Mesenchymal stem cell (in vitro differentiated cells and primary cell): ENCODE measurements around the gene ECE1.

Source experiments
- DNase-seq: peaks from one replicate; pipeline ENCODE4 v3.0.0-alpha.2; 2013
- H2AFZ ChIP-seq: one replicate; pipeline ENCODE4 v1.6.1; 2013; ENCODE audit warnings: low read depth, mild to moderate bottlenecking, control low read depth, inconsistent platforms, low read length, moderate library complexity
- H2AK5ac ChIP-seq: 2 replicates; pipeline ENCODE4 v1.6.1; 2013; ENCODE audit warnings: low read length, moderate library complexity, mild to moderate bottlenecking, inconsistent platforms; ENCODE audit not compliant: severe bottlenecking
- H2BK120ac ChIP-seq: one replicate; pipeline ENCODE4 v1.6.1; 2013; ENCODE audit warnings: low read depth, mild to moderate bottlenecking, inconsistent platforms, low read length, moderate library complexity
- H2BK12ac ChIP-seq, 2 experiments: one replicate each; pipeline ENCODE4 v1.6.1; 2013; ENCODE audit warnings: inconsistent platforms in 2 of 2, low read length in 2 of 2, mild to moderate bottlenecking in 2 of 2, moderate library complexity in 2 of 2, control low read depth in 1 of 2
- H2BK15ac ChIP-seq: one replicate; pipeline ENCODE4 v1.6.1; 2013; ENCODE audit warnings: mild to moderate bottlenecking, low read depth, inconsistent platforms; ENCODE audit not compliant: poor library complexity, severe bottlenecking
- H2BK5ac ChIP-seq: 2 replicates; pipeline ENCODE4 v1.6.1; 2013; ENCODE audit warnings: low read depth, mild to moderate bottlenecking, low read length, control low read depth, inconsistent platforms; ENCODE audit not compliant: poor library complexity, severe bottlenecking
- H3K14ac ChIP-seq, 2 experiments: one replicate each; pipeline ENCODE4 v1.6.1; 2013; ENCODE audit warnings: inconsistent platforms in 2 of 2, low read length in 2 of 2, control low read depth in 1 of 2, mild to moderate bottlenecking in 1 of 2, moderate library complexity in 1 of 2
- H3K18ac ChIP-seq, 2 experiments: one replicate each; pipeline ENCODE4 v1.6.1; 2013; ENCODE audit warnings: inconsistent platforms in 2 of 2, low read length in 2 of 2, control low read depth in 1 of 2, low read depth in 1 of 2, mild to moderate bottlenecking in 1 of 2
- H3K23ac ChIP-seq, 2 experiments: one replicate each; pipeline ENCODE4 v1.6.1; 2013; ENCODE audit warnings: inconsistent platforms in 2 of 2, low read length in 2 of 2, mild to moderate bottlenecking in 2 of 2, moderate library complexity in 2 of 2, control low read depth in 1 of 2
- H3K27ac ChIP-seq: 2 replicates; pipeline ENCODE4 v1.5.1; 2013; ENCODE audit warnings: mild to moderate bottlenecking, moderate library complexity, low read length, control low read depth, inconsistent platforms; ENCODE audit not compliant: poor library complexity, severe bottlenecking
- H3K27me3 ChIP-seq, 2 experiments: 2 replicates each; pipeline versions ENCODE4 v1.6.1 to v1.7.0; 2013; ENCODE audit warnings: low read length in 2 of 2, mild to moderate bottlenecking in 2 of 2, moderate library complexity in 2 of 2, control low read depth in 1 of 2, inconsistent platforms in 1 of 2; ENCODE audit not compliant: control insufficient read depth in 1 of 2, insufficient read depth in 1 of 2
- H3K36me3 ChIP-seq, 2 experiments: 2 replicates each; pipeline versions ENCODE4 v1.6.1 to v1.7.0; 2013; ENCODE audit warnings: low read length in 2 of 2, control low read depth in 1 of 2, inconsistent platforms in 1 of 2, low read depth in 1 of 2, mild to moderate bottlenecking in 1 of 2; ENCODE audit not compliant: insufficient read depth in 2 of 2, control insufficient read depth in 1 of 2
- H3K4ac ChIP-seq, 2 experiments: one replicate each; pipeline ENCODE4 v1.6.1; 2013; ENCODE audit warnings: inconsistent platforms in 2 of 2, low read length in 2 of 2, mild to moderate bottlenecking in 2 of 2, moderate library complexity in 2 of 2, control low read depth in 1 of 2, low read depth in 1 of 2
- H3K4me1 ChIP-seq: 2 replicates; pipeline ENCODE4 v1.6.1; 2013; ENCODE audit warnings: low read depth, low read length, control low read depth; ENCODE audit not compliant: control insufficient read depth, insufficient read depth
- H3K4me2 ChIP-seq: 2 replicates; pipeline ENCODE4 v1.6.1; 2013; ENCODE audit warnings: low read length, mild to moderate bottlenecking, inconsistent platforms; ENCODE audit not compliant: poor library complexity, severe bottlenecking
- H3K4me3 ChIP-seq, 2 experiments: 2 replicates each; pipeline versions ENCODE4 v1.5.1 to v1.7.0; 2013; ENCODE audit warnings: low read length in 2 of 2, mild to moderate bottlenecking in 2 of 2, control low read depth in 1 of 2, low read depth in 1 of 2; ENCODE audit not compliant: insufficient read depth in 1 of 2
- H3K79me1 ChIP-seq: replicated peaks from 2 replicates; pipeline ENCODE4 v1.6.1; 2013; ENCODE audit warnings: mild to moderate bottlenecking, control low read depth, low read length, inconsistent platforms; ENCODE audit not compliant: poor library complexity, severe bottlenecking
- H3K9ac ChIP-seq: 2 replicates; pipeline ENCODE4 v1.7.0; 2013; ENCODE audit warnings: mild to moderate bottlenecking, low read length, moderate library complexity
- H3K9me3 ChIP-seq: 2 replicates; pipeline ENCODE4 v1.7.0; 2013; ENCODE audit warnings: mild to moderate bottlenecking, low read length; ENCODE audit not compliant: control insufficient read depth
- H4K8ac ChIP-seq: one replicate; pipeline ENCODE4 v1.6.1; 2013; ENCODE audit warnings: inconsistent platforms, mild to moderate bottlenecking, low read length, moderate library complexity
- H4K91ac ChIP-seq: one replicate; pipeline ENCODE4 v1.6.1; 2013; ENCODE audit warnings: mild to moderate bottlenecking, low read length, inconsistent platforms
- WGBS: methylation state at CpG from one replicate; pipeline ENCODE4 v1.1.7; 2013; ENCODE audit warnings: mixed read lengths; 5-methylcytosine and 5-hydroxymethylcytosine counted together

ECE1 gene

GRCh38 chr1:21313203-21313885 is 23.1 kb upstream of the ECE1 start:
- peak overlapping the region in 1 of 2 experiments; percentile 19 for H3K14ac ChIP-seq
- H3K79me1 ChIP-seq: peaks cover 33% of the 10 kb centered on the region
- no peak overlapping the region for H3K23ac ChIP-seq
- no peak overlapping the region for H2AFZ ChIP-seq
- H3K27me3 ChIP-seq: no peaks in the 10 kb centered on the region
- no peak overlapping the region for H3K4me2 ChIP-seq
- H4K8ac ChIP-seq: peak overlapping the region; percentile 70
- peak overlapping the region in 1 of 2 experiments; percentile 43 for H3K4ac ChIP-seq
- no peak overlapping the region for H2BK120ac ChIP-seq
- 36% methylated on average over 6 of the region's 6 CpGs for WGBS
- H3K18ac ChIP-seq: peak overlapping the region; percentile 25 to 31
- H3K27ac ChIP-seq: no peak overlapping the region
- no peak overlapping the region for H2BK5ac ChIP-seq
- H2BK15ac ChIP-seq: no peak overlapping the region
- H3K4me1 ChIP-seq: peaks cover 32% of the 10 kb centered on the region
- H3K4me3 ChIP-seq: peak overlapping the region in 1 of 2 experiments; percentile 0
- H3K9ac ChIP-seq: peak overlapping the region; percentile 0
- peak overlapping the region; percentile 87 for H4K91ac ChIP-seq
- DNase-seq: peak; percentile 80
- no peak overlapping the region for H2AK5ac ChIP-seq
- peak overlapping the region in 1 of 2 experiments; percentile 89 for H2BK12ac ChIP-seq
- no peaks in the 10 kb centered on the region for H3K9me3 ChIP-seq
- H3K36me3 ChIP-seq: peaks cover 0 to 6% of the 10 kb centered on the region in 2 experiments

GRCh38 chr1:21312407-21312992 is 22.2 kb upstream of the ECE1 start:
- DNase-seq: peak; percentile 35
- H2AK5ac ChIP-seq: no peak overlapping the region
- no peak overlapping the region for H2BK12ac ChIP-seq
- no peaks in the 10 kb centered on the region for H3K27me3 ChIP-seq
- H2BK15ac ChIP-seq: no peak overlapping the region
- H2BK120ac ChIP-seq: no peak overlapping the region
- H4K8ac ChIP-seq: no peak overlapping the region
- H2AFZ ChIP-seq: no peak overlapping the region
- H3K79me1 ChIP-seq: peaks cover 34% of the 10 kb centered on the region
- WGBS: 72% methylated on average over 3 of the region's 4 CpGs
- peak overlapping the region; percentile 31 for H4K91ac ChIP-seq
- H3K27ac ChIP-seq: no peak overlapping the region
- H3K18ac ChIP-seq: peak overlapping the region in 1 of 2 experiments; percentile 37
- H3K4me3 ChIP-seq: no peak overlapping the region
- no peaks in the 10 kb centered on the region for H3K9me3 ChIP-seq
- H3K4me1 ChIP-seq: peaks cover 36% of the 10 kb centered on the region
- H3K4ac ChIP-seq: no peak overlapping the region
- no peak overlapping the region for H3K9ac ChIP-seq
- no peak overlapping the region for H3K14ac ChIP-seq
- H3K4me2 ChIP-seq: no peak overlapping the region
- no peak overlapping the region for H2BK5ac ChIP-seq
- no peak overlapping the region for H3K23ac ChIP-seq
- peaks cover 0 to 2% of the 10 kb centered on the region in 2 experiments for H3K36me3 ChIP-seq

GRCh38 chr1:21311016-21311415 is 20.8 kb upstream of the ECE1 start:
- Histone ChIP-seq H2BK15ac (no peak overlapping the region), H3K9me3 (no peaks in the 10 kb centered on the region), H2AK5ac (peak overlapping the region; percentile 60), H3K9ac (no peak overlapping the region), H2BK5ac (no peak overlapping the region), H3K14ac (no peak overlapping the region), H3K18ac (peak overlapping the region; percentile 31 to 54), H4K8ac (no peak overlapping the region), H3K36me3 (no peaks in the 10 kb centered on the region), H4K91ac (peak overlapping the region; percentile 14), H3K4me1 (peaks cover 45% of the 10 kb centered on the region), H3K4me3 (no peak overlapping the region), H3K23ac (no peak overlapping the region), H3K79me1 (peaks cover 41% of the 10 kb centered on the region), H3K27ac (no peak overlapping the region), H3K27me3 (no peaks in the 10 kb centered on the region), H2AFZ (no peak overlapping the region), H3K4ac (peak overlapping the region in 1 of 2 experiments; percentile 46), H2BK120ac (no peak overlapping the region), H3K4me2 (no peak overlapping the region), H2BK12ac (peak overlapping the region in 1 of 2 experiments; percentile 56)
- no peak for DNase-seq
- WGBS: 96% methylated on average over 6 of the region's 6 CpGs

GRCh38 chr1:21308847-21309652 is 18.8 kb upstream of the ECE1 start:
- H2BK5ac ChIP-seq: no peak overlapping the region
- no peak overlapping the region for H3K4me2 ChIP-seq
- peaks cover 53% of the 10 kb centered on the region for H3K4me1 ChIP-seq
- H3K14ac ChIP-seq: no peak overlapping the region
- H3K9ac ChIP-seq: no peak overlapping the region
- peak overlapping the region; percentile 46 to 72 for H3K18ac ChIP-seq
- no peak overlapping the region for H2AFZ ChIP-seq
- H2BK15ac ChIP-seq: peak overlapping the region; percentile 29
- peak overlapping the region; percentile 26 for H3K27ac ChIP-seq
- peak; percentile 48 for DNase-seq
- H3K4ac ChIP-seq: peak overlapping the region in 1 of 2 experiments; percentile 24
- H2BK12ac ChIP-seq: peak overlapping the region in 1 of 2 experiments; percentile 23
- peaks cover 39% of the 10 kb centered on the region for H3K79me1 ChIP-seq
- H4K91ac ChIP-seq: peak overlapping the region; percentile 19
- H4K8ac ChIP-seq: peak overlapping the region; percentile 5
- H2AK5ac ChIP-seq: peak overlapping the region; percentile 43
- peak overlapping the region; percentile 22 for H2BK120ac ChIP-seq
- no peaks in the 10 kb centered on the region for H3K36me3 ChIP-seq
- peak overlapping the region in 1 of 2 experiments; percentile 9 for H3K23ac ChIP-seq
- no peaks in the 10 kb centered on the region for H3K9me3 ChIP-seq
- 67% methylated on average over 9 of the region's 9 CpGs for WGBS
- no peaks in the 10 kb centered on the region for H3K27me3 ChIP-seq
- no peak overlapping the region for H3K4me3 ChIP-seq
